Bronchial epithelial cell (primary cell): ENCODE measurements around the gene PLA2G5. TPM values are rescaled to one million over a fixed set of nuclear protein-coding genes. Genes with fewer than 3 reads are reported as not detected.
"Not testable (repeated sequence)": the region's sequence is repeated elsewhere in the genome, so short reads cannot be mapped to it uniquely, and the experiment has no call there.

Source experiments
- DNase-seq: peaks from one replicate; pipeline ENCODE4 v3.0.0-alpha.2; 2010; ENCODE audit warnings: low read depth
- FAIRE-seq: peaks from 2 replicates; lab custom pipeline; 2011; peaks lifted over from hg19 to GRCh38; lab: Jason Lieb, UNC
- H3K27me3 ChIP-seq: 2 replicates; pipeline ENCODE4 v1.5.1; 2011; ENCODE audit warnings: low read length; ENCODE audit not compliant: control insufficient read depth, insufficient read depth
- H3K36me3 ChIP-seq: 2 replicates; pipeline ENCODE4 v1.5.1; 2011; ENCODE audit warnings: low read length; ENCODE audit not compliant: control insufficient read depth, insufficient read depth
- H3K4me3 ChIP-seq: 2 replicates; pipeline ENCODE4 v1.5.1; 2011; ENCODE audit warnings: mild to moderate bottlenecking, low read depth, low read length, control low read depth
- total RNA-seq: library from RNA; depleted of rRNA; stranded (reverse); fragments of >200 nt; gene quantifications from 2 replicates; pipeline ENCODE4 v1.2.1, GENCODE V29; 2014
- TF ChIP-seq, protein P1 (sequence below): IDR thresholded peaks from 2 replicates; pipeline ENCODE4 v1.5.1; 2011; ENCODE audit warnings: mild to moderate bottlenecking, moderate library complexity, low read length, control low read depth, inconsistent platforms; ENCODE audit not compliant: insufficient read depth, severe bottlenecking

Gene PLA2G5
- total RNA-seq, 1 donor from 2014 or later, result not detected

DNA sequence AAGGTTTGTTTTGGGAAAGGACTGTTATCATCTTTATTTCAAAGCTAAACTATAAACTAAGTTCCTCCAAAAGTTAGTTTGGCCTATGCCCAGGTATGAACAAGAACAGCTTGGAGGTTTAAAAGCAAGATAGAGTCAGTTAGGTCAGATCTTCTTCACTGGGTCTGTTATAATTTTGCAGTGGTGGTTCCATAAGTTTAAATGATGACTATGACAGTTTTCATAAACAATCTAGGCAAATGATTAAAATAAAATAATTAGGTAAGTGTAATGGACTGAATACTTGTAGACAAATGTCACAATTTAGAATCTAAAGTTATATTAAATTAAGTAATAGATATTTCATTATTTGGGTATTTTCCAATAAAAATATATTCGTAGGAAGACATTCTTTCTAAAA lies 21.4 kb upstream of the PLA2G5 start:
- H3K27me3 ChIP-seq, result no peaks in the 10 kb centered on the region
- no peaks in the 10 kb centered on the region for H3K36me3 ChIP-seq
- no peak for DNase-seq
- TF ChIP-seq, protein P1, sequence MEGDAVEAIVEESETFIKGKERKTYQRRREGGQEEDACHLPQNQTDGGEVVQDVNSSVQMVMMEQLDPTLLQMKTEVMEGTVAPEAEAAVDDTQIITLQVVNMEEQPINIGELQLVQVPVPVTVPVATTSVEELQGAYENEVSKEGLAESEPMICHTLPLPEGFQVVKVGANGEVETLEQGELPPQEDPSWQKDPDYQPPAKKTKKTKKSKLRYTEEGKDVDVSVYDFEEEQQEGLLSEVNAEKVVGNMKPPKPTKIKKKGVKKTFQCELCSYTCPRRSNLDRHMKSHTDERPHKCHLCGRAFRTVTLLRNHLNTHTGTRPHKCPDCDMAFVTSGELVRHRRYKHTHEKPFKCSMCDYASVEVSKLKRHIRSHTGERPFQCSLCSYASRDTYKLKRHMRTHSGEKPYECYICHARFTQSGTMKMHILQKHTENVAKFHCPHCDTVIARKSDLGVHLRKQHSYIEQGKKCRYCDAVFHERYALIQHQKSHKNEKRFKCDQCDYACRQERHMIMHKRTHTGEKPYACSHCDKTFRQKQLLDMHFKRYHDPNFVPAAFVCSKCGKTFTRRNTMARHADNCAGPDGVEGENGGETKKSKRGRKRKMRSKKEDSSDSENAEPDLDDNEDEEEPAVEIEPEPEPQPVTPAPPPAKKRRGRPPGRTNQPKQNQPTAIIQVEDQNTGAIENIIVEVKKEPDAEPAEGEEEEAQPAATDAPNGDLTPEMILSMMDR, result no peak
- H3K4me3 ChIP-seq, result no peak overlapping the region
- FAIRE-seq, result no peak

DNA sequence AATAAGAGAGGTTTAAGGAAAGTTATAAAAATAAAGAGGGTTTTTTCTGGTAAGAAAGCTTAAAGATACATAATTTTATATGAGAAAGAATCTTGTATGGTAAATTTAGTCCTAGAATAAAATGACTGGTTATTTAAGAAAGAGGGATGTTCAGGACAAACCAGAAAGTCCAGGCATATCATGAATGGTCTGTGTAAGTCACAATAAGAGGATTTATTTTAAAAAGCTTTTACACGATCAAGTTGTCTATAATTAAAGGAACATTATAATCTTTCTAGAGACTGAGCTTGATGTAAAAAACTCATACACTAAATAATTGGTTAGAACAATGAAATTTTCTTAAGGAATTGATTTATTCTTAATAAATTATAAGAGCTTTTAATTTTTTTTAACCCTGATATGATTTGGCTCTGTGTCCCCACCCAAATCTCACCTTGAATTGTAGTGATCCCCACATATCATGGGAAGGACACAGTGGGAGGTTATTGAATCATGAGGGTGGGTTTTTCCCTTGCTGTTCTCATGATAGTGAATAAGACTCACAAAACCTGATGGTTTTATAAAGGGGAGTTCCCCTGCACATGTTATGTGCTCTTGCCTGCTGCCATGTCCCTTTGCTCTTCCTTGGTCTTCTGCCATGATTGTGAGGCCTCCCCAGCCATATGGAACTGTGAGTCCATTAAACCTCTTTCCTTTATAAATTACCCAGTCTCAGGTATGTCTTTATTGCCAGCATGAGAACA lies 20.8 kb upstream of the PLA2G5 start:
- H3K36me3 ChIP-seq, DNase-seq, FAIRE-seq, H3K27me3 ChIP-seq, H3K4me3 ChIP-seq: not testable (repeated sequence)

DNA sequence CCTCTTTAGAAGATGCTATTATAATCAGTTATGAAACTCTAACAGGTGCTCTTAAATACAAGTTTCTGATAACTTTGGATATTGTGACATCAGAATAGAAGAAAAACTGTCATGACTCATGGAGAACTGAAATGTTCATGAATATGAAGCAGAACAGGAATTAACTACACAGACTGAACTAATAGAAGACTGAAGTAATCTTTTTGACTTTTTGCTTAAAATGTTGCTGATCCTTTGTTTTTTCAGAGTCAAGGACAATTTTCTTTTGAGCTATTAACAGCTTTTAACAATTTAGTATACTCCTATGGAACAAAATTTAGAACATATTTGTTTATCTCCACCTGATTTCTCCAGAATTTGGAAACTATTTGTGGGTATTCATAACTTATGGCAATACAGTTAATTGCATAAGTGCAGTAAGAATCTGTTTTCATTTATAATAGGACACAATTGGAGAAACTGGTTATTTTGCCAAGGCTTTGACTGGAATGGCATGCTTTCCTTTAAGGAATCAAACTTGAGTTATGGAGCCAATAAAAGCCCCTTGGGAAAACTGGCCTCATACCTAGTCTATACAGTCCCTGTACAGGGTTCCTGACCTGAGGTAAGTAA lies 18.7 kb upstream of the PLA2G5 start:
- H3K27me3 ChIP-seq, result no peaks in the 10 kb centered on the region
- DNase-seq (no peak), FAIRE-seq (no peak)

GRCh38 chr1:20052386-20052785 lies 17.6 kb upstream of the PLA2G5 start:
- no peak overlapping the region for H3K4me3 ChIP-seq
- no peaks in the 10 kb centered on the region for H3K36me3 ChIP-seq
- DNase-seq, result no peak
- H3K27me3 ChIP-seq, result no peaks in the 10 kb centered on the region
- TF ChIP-seq, protein P1, result no peak
- no peak for FAIRE-seq

More for the DNA sequence above, 18.7 kb upstream of the PLA2G5 start:
- no peak overlapping the region for H3K4me3 ChIP-seq
- no peaks in the 10 kb centered on the region for H3K36me3 ChIP-seq
- TF ChIP-seq, protein P1, result no peak

DNA sequence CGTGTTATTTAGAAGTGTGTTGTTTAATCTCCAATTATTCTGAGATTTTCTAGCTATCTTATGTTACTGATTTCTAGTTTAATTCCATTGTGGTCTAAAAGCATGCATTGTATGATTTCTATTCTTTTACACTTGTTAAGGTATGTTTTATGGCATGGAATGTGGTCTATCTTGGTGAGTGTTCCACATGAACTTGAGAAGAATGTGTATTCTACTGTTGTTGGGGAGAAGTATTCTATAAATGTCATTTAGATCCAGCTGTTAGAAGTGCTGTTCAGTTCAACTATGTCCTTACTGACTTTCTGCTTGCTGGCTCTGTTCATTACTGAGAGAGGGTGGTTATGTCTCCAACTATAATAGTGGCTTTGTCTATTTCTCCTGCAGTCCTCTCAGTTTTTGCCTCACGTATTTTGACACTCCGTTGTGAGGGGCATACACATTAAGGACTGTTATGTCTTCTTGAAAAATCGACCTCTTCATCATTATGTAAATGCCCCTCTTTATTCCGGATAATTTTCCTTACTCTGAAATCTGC lies 12.0 kb upstream of the PLA2G5 start:
- no peak overlapping the region for H3K4me3 ChIP-seq
- TF ChIP-seq, protein P1, result no peak
- no peaks in the 10 kb centered on the region for H3K36me3 ChIP-seq
- FAIRE-seq (no peak), DNase-seq (no peak)
- no peaks in the 10 kb centered on the region for H3K27me3 ChIP-seq

DNA sequence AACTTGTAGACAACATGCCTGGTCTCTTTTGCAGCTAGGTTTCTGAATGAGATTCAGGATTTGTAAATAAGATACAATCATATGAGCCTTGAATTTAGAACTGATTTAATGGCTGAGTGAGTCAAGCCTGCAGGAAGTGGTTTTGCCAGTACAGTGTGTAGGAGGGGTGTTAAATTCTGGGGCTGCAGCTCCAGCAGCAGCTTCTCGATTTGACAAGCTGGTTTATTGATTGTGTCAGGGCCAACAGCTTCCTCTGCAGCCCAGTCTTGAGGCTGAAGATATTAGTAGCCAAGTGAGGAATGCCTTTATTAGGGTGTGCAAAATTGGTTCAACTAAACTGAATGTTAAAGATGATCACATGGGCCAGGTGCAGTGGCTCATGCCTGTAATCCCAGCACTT lies 11.5 kb upstream of the PLA2G5 start:
- DNase-seq, result peak; percentile 63
- TF ChIP-seq, protein P1, result no peak
- no peak overlapping the region for H3K4me3 ChIP-seq
- no peaks in the 10 kb centered on the region for H3K27me3 ChIP-seq
- H3K36me3 ChIP-seq, result no peaks in the 10 kb centered on the region
- no peak for FAIRE-seq
